Immature natural killer cell (primary cell): ENCODE data around the gene TMEM106B. TPM values are rescaled to one million over a fixed set of nuclear protein-coding genes. Genes with fewer than 3 reads are reported as not detected.

ENCODE experiments used
- DNase-seq, 3 donors: peaks; one replicate each; pipeline ENCODE4 v3.0.0; 2022; ENCODE audit warnings: mixed read lengths in 1 of 3
- H3K27ac Mint-ChIP-seq, 6 donors: one replicate each; pipeline ENCODE4 v1.8.0; 2020; ENCODE audit warnings: mixed read lengths in 6 of 6, mild to moderate bottlenecking in 5 of 6, inconsistent platforms in 4 of 6, moderate library complexity in 3 of 6
- H3K27me3 Mint-ChIP-seq, 3 donors: one replicate each; pipeline ENCODE4 v1.8.0; 2020 to 2021; ENCODE audit warnings: low read depth in 3 of 3, mild to moderate bottlenecking in 3 of 3, mixed read lengths in 3 of 3, moderate library complexity in 3 of 3, inconsistent platforms in 1 of 3
- H3K36me3 Mint-ChIP-seq, 3 donors: one replicate each; pipeline ENCODE4 v1.8.0; 2020; ENCODE audit warnings: mixed read lengths in 3 of 3, inconsistent platforms in 2 of 3, mild to moderate bottlenecking in 2 of 3
- H3K4me1 Mint-ChIP-seq, 2 donors: one replicate each; pipeline ENCODE4 v1.8.0; 2020; ENCODE audit warnings: inconsistent platforms in 2 of 2, mild to moderate bottlenecking in 2 of 2, mixed read lengths in 2 of 2, moderate library complexity in 1 of 2
- H3K4me3 Mint-ChIP-seq, 5 donors: one replicate each; pipeline ENCODE4 v1.8.0; 2020; ENCODE audit warnings: mild to moderate bottlenecking in 5 of 5, mixed read lengths in 5 of 5, inconsistent platforms in 3 of 5, moderate library complexity in 3 of 5
- H3K9me3 Mint-ChIP-seq, 6 donors: one replicate each; pipeline ENCODE4 v1.8.0; 2020; ENCODE audit warnings: mild to moderate bottlenecking in 6 of 6, mixed read lengths in 6 of 6, inconsistent platforms in 4 of 6, moderate library complexity in 3 of 6
- polyA plus RNA-seq, 3 donors: library from polyadenylated mRNA; unstranded; fragments of 300-500 nt; fragmentation: Illumina TruSeq; gene quantifications; one replicate each; pipeline ENCODE4 v1.2.3, GENCODE V29; 2021

The TMEM106B gene
- polyA plus RNA-seq, 3 donors from 2014 or later: 17.9 to 30.4 (median 21.0) TPM

DNA sequence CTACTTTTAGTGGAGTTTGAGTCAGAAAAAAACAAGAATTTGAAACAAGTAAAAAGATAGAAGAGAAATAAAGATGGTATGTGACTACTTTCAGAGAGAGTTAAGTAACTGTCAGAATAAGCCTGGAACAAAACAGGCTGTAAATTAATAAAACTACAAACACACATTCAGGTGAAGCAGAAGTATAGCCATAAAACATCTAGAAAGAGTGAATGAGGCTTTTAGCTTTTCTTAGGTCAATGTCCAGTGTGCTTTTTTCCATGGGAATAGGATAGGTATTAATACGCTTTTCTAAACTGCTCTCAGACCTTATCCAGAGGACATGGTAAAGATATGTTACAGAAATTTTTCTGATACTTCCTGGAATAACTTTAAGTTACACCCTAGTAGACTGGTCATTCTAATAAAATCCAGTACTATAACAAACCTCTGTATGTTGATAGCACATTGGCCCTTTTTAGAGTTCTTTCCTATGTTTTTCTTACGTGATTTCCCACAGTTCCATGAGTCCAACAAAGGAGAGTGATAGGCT lies 23.3 kb downstream of the TMEM106B start:
- Mint-ChIP-seq H3K27ac (no peak overlapping the region), H3K4me1 (peaks cover 0 to 2% of the 10 kb centered on the region in 2 donors), H3K27me3 (no peaks in the 10 kb centered on the region), H3K9me3 (no peaks in the 10 kb centered on the region), H3K36me3 (peaks cover 36 to 48% (median 40%) of the 10 kb centered on the region in 3 donors), H3K4me3 (no peak overlapping the region)
- DNase-seq: no peak

DNA sequence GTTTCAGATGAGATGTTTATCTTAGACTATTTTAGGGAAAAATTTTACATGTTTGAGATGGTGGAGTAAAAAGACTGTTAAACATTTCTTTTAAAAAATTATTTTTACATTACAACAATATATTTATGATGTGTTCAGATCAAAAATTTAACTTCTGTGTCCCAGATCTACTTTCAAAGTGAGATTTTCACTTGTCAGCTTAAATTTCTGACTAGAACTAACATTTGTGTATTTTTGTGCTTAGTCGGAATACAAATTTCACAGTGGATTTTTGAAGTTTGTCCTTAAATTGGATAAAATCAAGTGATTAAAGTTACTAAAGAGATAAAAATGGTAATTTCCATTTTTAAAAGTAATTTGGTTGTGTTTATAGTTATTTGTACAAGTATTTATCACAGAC lies 24.9 kb downstream of the TMEM106B start:
- Mint-ChIP-seq H3K4me1 (peaks cover 12 to 13% of the 10 kb centered on the region in 2 donors), H3K9me3 (no peaks in the 10 kb centered on the region), H3K27ac (no peak overlapping the region), H3K36me3 (peaks cover 36 to 43% (median 40%) of the 10 kb centered on the region in 3 donors), H3K27me3 (no peaks in the 10 kb centered on the region), H3K4me3 (no peak overlapping the region)
- no peak for DNase-seq

DNA sequence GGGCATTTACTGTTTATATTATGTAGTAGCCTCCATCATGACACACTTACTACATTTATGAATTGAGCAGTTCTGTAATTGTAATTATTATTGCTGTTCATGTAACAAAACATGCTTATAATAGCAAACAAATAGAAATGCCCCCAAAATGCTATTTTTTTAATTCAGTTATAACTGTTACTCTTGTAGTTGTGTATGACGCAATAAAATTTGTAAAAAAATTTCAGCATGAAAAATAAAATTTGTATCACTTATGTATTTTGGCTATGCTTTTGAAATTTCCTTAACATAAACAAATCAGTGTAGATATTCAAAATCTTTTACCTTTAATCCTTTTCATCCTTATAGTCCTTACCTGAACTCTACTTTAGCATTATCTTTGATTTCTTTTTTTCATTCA lies 25.9 kb downstream of the TMEM106B start:
- peaks cover 34 to 44% (median 39%) of the 10 kb centered on the region in 3 donors for H3K36me3 Mint-ChIP-seq
- DNase-seq: no peak
- H3K9me3 Mint-ChIP-seq: no peaks in the 10 kb centered on the region
- H3K4me1 Mint-ChIP-seq: peaks cover 16 to 22% of the 10 kb centered on the region in 2 donors
- H3K27me3 Mint-ChIP-seq: no peaks in the 10 kb centered on the region
- no peak overlapping the region for H3K27ac Mint-ChIP-seq
- H3K4me3 Mint-ChIP-seq: no peak overlapping the region

DNA sequence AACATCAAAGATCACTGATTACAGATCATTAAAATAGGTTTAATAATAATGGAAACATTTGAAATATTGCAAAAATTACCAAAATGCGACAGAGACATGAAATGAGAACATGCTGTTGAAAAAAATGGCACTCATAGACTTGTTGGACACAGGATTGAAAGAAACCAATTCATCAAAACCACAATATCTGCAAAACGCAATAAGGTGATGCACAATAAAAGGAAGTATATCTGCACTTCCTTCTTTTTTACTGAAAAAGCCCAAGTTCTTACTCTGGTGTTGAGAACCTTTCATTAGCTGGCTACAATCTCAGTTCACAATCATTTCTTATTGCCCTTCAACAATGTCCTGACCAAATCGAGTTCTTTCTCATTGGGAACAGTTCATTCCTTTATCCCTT lies 28.7 kb downstream of the TMEM106B start:
- Mint-ChIP-seq H3K27me3 (no peaks in the 10 kb centered on the region), H3K27ac (peak overlapping the region in 2 of 6 donors; percentile 1 to 13), H3K9me3 (no peaks in the 10 kb centered on the region), H3K36me3 (peaks cover 21 to 28% (median 26%) of the 10 kb centered on the region in 3 donors), H3K4me1 (peaks cover 16 to 22% of the 10 kb centered on the region in 2 donors), H3K4me3 (no peak overlapping the region)
- DNase-seq: no peak

DNA sequence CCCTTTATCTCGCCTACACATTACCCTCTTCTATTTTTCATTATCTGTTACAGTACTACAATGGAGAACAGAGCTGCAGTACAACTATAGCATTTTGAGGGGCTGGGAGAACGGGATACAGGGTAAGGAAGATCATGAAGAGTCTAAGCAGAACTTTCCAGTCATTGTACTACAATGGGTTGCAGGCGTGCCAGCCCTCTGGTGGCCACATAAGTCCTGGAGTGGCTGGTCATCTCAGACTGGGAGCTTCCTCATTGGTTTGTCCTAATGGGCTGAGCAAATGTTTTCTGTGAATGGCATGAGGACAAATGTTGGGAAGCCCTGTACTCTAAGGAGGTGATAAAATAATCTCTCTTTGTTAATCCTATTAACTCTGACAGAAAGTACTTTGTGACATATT lies 33.0 kb downstream of the TMEM106B start:
- H3K4me1 Mint-ChIP-seq: peaks cover 16 to 22% of the 10 kb centered on the region in 2 donors
- H3K27ac Mint-ChIP-seq: no peak overlapping the region
- H3K27me3 Mint-ChIP-seq: peaks cover 0 to 1% (median 0%) of the 10 kb centered on the region in 3 donors
- peaks cover 1 to 12% (median 10%) of the 10 kb centered on the region in 3 donors for H3K36me3 Mint-ChIP-seq
- no peak for DNase-seq
- H3K4me3 Mint-ChIP-seq: no peak overlapping the region
- no peaks in the 10 kb centered on the region for H3K9me3 Mint-ChIP-seq

DNA sequence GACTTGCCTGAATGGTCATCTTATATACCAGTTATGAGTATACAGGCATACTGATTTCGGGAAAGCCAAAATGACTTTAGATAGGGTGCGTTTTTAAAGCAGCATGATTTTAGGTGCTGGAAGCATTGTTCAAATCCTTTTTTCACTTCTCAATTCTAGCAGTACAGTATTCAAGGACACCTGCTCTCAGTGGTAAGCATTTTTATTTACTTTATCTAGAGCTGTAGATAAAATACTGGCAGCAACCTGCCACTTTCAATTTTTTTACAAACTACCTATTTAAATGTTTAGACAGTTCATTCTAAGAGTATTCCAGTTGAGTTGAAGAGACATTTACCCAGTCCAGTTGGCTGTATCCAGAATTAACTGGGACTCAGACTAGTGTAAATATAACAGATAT lies 33.6 kb downstream of the TMEM106B start:
- Mint-ChIP-seq H3K4me1 (peaks cover 14 to 17% of the 10 kb centered on the region in 2 donors), H3K27me3 (peaks cover 0 to 1% (median 0%) of the 10 kb centered on the region in 3 donors), H3K9me3 (no peaks in the 10 kb centered on the region), H3K4me3 (no peak overlapping the region), H3K27ac (no peak overlapping the region), H3K36me3 (peaks cover 0 to 12% (median 6%) of the 10 kb centered on the region in 3 donors)
- no peak for DNase-seq

DNA sequence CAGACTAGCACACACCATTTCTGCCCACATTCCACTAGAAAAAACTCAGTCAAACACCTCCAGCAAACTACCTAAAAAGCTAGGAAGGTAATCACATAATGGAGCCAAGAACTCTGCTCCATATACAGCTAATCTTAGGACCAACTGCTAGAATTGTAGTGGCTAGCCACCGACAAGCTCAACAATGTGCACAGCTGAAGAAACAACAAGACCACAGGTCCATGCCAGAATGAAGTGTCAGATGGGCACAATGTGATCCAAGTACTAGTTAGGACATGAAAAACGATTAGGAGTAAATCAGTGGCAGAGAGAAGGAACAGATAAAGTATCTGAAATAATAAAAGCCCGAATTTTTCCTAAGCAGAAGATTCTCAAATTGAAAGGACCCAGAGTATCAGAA lies 38.6 kb downstream of the TMEM106B start:
- Mint-ChIP-seq H3K4me3 (no peak overlapping the region), H3K27ac (no peak overlapping the region), H3K4me1 (no peaks in the 10 kb centered on the region), H3K27me3 (peaks cover 0 to 17% (median 3%) of the 10 kb centered on the region in 3 donors), H3K36me3 (peaks cover 9 to 15% (median 12%) of the 10 kb centered on the region in 3 donors), H3K9me3 (peaks cover 0 to 10% (median 5%) of the 10 kb centered on the region in 6 donors)
- DNase-seq: no peak

DNA sequence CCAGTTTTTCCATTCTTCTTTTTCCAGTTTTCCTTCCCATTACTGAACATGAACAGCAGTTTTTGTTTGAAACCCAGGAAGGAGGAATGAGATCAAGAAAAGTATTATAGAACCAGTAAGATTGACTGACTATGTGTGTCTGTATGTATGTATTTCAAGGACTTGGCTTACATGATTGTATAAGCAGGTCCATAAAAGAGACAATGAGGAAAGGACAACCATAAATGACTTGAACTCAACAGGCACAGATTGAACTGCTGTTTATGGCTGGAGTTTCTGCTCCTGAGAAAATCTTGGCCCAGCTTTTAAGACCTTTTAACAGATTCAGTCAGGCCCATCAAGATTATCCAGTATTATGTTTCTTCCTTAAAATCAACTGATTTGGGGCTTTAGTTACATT lies 39.1 kb downstream of the TMEM106B start:
- no peak overlapping the region for H3K4me3 Mint-ChIP-seq
- no peaks in the 10 kb centered on the region for H3K4me1 Mint-ChIP-seq
- peaks cover 9 to 15% (median 12%) of the 10 kb centered on the region in 3 donors for H3K36me3 Mint-ChIP-seq
- peaks cover 0 to 10% (median 5%) of the 10 kb centered on the region in 6 donors for H3K9me3 Mint-ChIP-seq
- no peak for DNase-seq
- H3K27me3 Mint-ChIP-seq: peaks cover 0 to 17% (median 3%) of the 10 kb centered on the region in 3 donors
- H3K27ac Mint-ChIP-seq: no peak overlapping the region

DNA sequence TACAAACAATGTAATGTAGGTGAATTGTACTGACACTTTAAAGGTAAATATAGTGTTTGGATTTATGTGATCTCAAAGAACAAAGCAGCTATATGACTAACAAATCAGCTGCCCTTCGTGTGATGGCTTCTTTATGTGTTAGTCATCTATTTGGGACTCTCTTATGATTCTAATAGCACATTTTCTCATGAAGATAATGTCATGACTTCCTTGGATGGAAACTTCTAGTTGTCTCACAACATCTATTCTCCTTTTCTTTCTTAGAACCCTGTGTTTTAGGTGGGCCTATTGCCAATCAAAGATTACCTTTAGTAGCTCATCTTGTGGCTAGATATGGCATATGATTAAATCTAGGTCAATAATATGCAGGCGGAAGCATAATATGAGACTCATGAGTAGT lies 45.0 kb downstream of the TMEM106B start:
- Mint-ChIP-seq H3K4me1 (peaks cover 0 to 1% of the 10 kb centered on the region in 2 donors), H3K9me3 (peaks cover 0 to 10% (median 5%) of the 10 kb centered on the region in 6 donors), H3K36me3 (peaks cover 7 to 15% (median 9%) of the 10 kb centered on the region in 3 donors), H3K27ac (peak overlapping the region in 4 of 6 donors; percentile 18 to 68 (median 43)), H3K27me3 (peaks cover 0 to 15% (median 2%) of the 10 kb centered on the region in 3 donors), H3K4me3 (no peak overlapping the region)
- no peak for DNase-seq

DNA sequence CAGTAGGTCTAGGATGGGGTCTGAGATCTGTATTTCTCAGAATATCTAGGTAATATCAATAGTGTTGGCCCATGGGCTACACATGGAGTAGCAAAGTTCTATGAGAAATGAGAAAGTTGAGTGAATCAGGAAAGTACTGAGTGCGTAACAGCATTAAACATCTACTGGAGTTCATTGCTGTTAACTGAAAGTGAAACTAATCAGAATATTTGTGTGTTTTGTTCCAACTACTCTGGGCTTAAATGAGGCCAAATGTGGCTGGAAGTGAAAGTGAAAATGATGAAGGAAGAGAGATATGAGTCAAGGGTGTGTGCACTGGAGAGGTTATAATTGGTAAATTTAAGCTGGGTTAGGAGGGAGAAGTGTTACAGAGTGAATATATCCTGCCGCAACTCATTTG lies 46.5 kb downstream of the TMEM106B start:
- Mint-ChIP-seq H3K36me3 (peaks cover 0 to 5% (median 0%) of the 10 kb centered on the region in 3 donors), H3K27ac (no peak overlapping the region), H3K9me3 (peaks cover 0 to under 1% (median 0%) of the 10 kb centered on the region in 6 donors), H3K4me1 (peaks cover 0 to 1% of the 10 kb centered on the region in 2 donors), H3K27me3 (peaks cover 0 to 2% (median 2%) of the 10 kb centered on the region in 3 donors), H3K4me3 (no peak overlapping the region)
- DNase-seq: peak; percentile 71 to 79 (median 77)

DNA sequence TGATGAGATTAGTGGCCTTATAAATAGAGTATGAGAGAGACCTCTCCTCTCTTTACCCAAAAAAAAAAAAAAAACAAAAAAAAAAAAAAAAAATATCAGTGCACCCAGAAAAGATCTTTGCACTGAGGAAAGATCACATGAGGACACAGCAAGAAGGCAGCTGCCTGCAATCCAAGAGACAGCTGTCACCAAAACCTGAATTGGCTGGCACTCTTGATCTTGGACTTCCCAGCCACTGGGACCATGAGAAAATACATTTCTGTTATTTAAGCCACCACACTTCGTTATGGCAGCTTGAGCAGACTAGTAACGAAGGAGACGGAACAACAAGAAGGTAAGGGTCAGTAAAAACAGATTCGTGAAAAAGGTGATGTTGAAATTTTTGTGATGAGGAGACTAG lies 47.0 kb downstream of the TMEM106B start:
- Mint-ChIP-seq H3K27me3 (peaks cover 0 to 2% (median 0%) of the 10 kb centered on the region in 3 donors), H3K4me3 (no peak overlapping the region), H3K9me3 (no peaks in the 10 kb centered on the region), H3K36me3 (no peaks in the 10 kb centered on the region), H3K4me1 (peaks cover 0 to 1% of the 10 kb centered on the region in 2 donors), H3K27ac (no peak overlapping the region)
- no peak for DNase-seq

DNA sequence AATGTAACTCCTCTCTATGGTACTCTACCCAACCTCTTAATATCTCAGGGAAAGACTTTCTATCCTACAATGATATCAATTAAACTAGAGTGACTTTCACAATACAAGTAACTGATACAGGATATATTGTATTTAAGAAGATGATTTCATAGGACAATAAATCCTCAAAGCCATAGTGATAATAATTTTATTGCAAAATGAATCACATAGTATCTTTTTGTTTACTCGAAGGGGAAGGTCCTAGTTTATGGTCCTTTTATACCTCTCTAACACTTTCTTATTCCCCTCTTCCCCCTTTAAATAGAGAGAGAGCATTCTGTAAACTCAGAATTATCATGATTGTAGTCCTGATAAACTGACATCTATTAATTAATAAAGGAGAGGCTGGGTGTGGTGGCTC lies 56.4 kb downstream of the TMEM106B start:
- Mint-ChIP-seq H3K4me3 (no peak overlapping the region), H3K36me3 (no peaks in the 10 kb centered on the region), H3K9me3 (no peaks in the 10 kb centered on the region), H3K27me3 (peaks cover 0 to 4% (median 1%) of the 10 kb centered on the region in 3 donors), H3K4me1 (no peaks in the 10 kb centered on the region), H3K27ac (no peak overlapping the region)
- DNase-seq: no peak

DNA sequence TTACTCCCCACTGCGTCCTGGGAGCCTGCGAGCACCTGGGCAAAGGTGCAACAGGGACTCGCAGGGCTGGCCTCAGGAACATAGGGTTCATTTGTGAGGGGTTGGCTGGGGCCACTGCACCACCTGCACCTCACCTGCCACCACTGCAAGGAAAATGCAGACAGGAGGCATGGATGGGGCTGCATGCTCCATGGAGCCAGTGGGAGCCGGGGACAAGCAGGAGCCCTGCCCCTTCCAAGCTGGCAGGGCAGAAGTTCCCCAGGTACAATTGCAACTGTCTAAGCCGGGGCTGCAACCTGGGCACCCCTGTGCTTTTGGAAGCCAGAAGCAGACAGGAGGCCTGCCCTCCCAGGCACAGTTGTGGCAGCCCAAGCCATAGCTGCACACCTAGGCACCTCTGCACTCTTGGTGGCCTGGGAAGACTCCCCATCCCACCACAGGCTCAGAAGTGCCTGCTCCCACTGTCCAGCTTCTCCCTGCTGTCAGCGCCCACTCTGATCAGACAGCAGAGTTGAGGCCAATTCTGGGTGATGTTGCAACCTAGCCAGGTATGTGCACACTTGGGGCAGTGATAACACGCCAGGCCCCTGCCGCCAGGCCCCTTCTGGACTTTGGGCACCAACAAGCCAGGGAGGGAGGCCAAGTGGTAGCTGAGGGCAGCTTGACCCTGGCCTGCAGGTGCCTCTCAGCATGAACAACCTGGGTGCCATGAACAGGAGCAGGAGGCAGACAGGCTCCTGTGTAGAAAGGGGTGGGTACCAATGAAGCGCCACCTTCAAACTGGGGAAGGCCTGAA lies 58.2 kb downstream of the TMEM106B start:
- H3K27me3 Mint-ChIP-seq: peaks cover 1 to 4% (median 4%) of the 10 kb centered on the region in 3 donors
- no peaks in the 10 kb centered on the region for H3K9me3 Mint-ChIP-seq
- H3K36me3 Mint-ChIP-seq: no peaks in the 10 kb centered on the region
- no peak overlapping the region for H3K27ac Mint-ChIP-seq
- DNase-seq: no peak
- H3K4me1 Mint-ChIP-seq: no peaks in the 10 kb centered on the region
- no peak overlapping the region for H3K4me3 Mint-ChIP-seq

DNA sequence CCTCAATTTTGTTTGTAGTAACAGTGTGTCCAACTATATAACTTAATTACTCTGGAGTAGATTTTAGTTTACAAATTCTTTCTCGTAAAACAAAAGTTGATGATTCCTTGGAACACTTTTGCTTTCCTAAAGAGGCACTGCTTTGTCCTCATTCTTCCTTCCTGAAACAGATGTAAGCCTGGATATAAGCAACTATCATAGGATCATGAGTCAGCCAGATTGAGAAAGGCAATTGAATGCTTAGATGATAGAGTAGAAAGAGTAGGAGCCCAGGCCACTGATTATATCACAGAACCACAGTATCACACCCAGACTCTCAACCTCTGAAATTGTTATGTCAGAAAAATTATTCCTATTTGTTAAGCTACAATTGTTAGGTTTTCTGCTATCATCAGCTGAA lies 69.9 kb downstream of the TMEM106B start:
- Mint-ChIP-seq H3K9me3 (peaks cover 0 to 18% (median 6%) of the 10 kb centered on the region in 6 donors), H3K4me1 (no peaks in the 10 kb centered on the region), H3K27ac (no peak overlapping the region), H3K27me3 (peaks cover 3 to 11% (median 5%) of the 10 kb centered on the region in 3 donors), H3K36me3 (no peaks in the 10 kb centered on the region), H3K4me3 (no peak overlapping the region)
- DNase-seq: no peak
